GM10266 (cell line): ENCODE results near the gene GPD1L.

Experiments used
- DNase-seq: peaks from one replicate; pipeline ENCODE4 v3.0.0; 2012; ENCODE audit errors: extremely low spot score
- TF ChIP-seq, protein P1 (sequence below): IDR thresholded peaks from 2 replicates; pipeline ENCODE4 v1.5.1; 2012; ENCODE audit warnings: mild to moderate bottlenecking, low read depth; ENCODE audit not compliant: control insufficient read depth, insufficient read depth; ENCODE audit errors: missing control alignments

The GPD1L gene

GRCh38 chr3:32136703-32137102, 30.3 kb downstream of the GPD1L start:
- DNase-seq, result no peak
- TF ChIP-seq, protein P1, sequence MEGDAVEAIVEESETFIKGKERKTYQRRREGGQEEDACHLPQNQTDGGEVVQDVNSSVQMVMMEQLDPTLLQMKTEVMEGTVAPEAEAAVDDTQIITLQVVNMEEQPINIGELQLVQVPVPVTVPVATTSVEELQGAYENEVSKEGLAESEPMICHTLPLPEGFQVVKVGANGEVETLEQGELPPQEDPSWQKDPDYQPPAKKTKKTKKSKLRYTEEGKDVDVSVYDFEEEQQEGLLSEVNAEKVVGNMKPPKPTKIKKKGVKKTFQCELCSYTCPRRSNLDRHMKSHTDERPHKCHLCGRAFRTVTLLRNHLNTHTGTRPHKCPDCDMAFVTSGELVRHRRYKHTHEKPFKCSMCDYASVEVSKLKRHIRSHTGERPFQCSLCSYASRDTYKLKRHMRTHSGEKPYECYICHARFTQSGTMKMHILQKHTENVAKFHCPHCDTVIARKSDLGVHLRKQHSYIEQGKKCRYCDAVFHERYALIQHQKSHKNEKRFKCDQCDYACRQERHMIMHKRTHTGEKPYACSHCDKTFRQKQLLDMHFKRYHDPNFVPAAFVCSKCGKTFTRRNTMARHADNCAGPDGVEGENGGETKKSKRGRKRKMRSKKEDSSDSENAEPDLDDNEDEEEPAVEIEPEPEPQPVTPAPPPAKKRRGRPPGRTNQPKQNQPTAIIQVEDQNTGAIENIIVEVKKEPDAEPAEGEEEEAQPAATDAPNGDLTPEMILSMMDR, result no peak

DNA sequence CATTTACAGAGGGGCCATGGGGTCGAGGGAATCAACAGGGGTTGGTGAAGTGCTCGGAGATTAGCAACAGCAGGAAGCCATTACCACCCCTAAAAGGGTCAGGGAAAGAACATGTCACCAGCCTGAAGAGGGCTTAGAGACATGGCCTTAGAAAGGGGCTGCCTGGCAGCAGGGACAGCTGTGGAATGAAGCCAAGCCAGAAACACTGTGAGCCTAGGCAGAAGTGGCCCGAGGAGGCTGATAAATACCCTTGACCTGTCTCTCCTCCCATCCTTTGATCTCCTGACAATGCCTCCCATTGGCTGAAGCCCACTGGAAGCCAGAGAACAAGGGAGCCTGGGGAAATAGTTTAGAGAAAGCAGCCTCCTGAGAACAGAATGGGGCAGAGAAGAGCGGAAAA, 31.4 kb downstream of the GPD1L start:
- DNase-seq, result no peak
- TF ChIP-seq, protein P1, result no peak

DNA sequence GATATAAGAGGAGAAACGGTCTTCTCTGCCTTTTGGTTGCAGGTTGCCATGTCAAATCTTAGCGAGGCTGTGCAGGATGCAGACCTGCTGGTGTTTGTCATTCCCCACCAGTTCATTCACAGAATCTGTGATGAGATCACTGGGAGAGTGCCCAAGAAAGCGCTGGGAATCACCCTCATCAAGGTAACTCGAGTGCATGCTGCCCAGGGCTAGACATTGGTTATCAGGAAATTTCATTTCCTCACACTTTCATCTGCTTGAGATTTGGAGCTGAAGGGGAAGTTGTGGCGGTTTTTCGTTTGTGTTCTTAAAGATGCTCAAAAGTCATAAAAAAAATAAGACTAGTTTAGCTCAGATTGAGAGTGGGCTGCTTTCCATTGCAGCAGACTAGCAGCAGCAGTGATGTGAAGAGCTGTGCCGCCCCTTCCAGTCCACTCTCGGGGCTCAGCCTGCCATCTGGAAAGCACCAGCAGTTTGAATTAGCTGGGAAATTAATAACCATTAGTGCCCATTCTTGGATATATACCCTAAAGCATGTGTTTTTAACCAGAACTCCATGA, 32.2 kb downstream of the GPD1L start:
- TF ChIP-seq, protein P1, result no peak
- no peak for DNase-seq

- DNase-seq, result no peak
- TF ChIP-seq, protein P1, result no peak
Observed at GRCh38 chr3:32140943-32141342, 34.5 kb downstream of the GPD1L start.

- TF ChIP-seq, protein P1, result peak; percentile 66
- DNase-seq, result peak; percentile 63
Observed at GRCh38 chr3:32143849-32144757, 37.7 kb downstream of the GPD1L start.

DNA sequence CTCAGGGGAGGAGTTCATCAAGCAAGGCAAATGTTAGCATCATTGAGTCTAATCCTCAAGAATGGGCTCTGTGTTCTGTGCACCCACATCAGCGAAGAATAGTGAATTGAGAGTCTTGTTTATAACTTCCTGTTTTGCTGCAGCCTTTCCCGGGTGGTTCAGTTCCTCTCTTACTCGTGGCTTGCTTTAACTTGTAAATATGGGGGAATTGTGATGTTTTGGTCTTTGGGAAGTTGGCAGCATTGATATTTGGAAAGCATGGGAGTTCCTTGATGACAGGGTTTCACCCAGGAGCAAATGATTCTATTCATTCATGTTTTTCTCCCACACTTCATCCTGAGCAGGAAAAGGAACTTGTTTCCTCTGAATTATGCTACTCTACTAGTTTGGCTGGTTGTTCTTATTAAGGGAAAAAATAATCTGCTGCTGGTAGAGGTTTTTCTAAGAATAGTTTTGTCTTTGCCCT, 40.4 kb downstream of the GPD1L start:
- TF ChIP-seq, protein P1, result no peak
- DNase-seq, result no peak

- DNase-seq, result no peak
- TF ChIP-seq, protein P1, result no peak
Observed at GRCh38 chr3:32147509-32147908, 41.1 kb downstream of the GPD1L start.
